Measurements from ENCODE around the gene KDM7A.

The KDM7A gene

DNA sequence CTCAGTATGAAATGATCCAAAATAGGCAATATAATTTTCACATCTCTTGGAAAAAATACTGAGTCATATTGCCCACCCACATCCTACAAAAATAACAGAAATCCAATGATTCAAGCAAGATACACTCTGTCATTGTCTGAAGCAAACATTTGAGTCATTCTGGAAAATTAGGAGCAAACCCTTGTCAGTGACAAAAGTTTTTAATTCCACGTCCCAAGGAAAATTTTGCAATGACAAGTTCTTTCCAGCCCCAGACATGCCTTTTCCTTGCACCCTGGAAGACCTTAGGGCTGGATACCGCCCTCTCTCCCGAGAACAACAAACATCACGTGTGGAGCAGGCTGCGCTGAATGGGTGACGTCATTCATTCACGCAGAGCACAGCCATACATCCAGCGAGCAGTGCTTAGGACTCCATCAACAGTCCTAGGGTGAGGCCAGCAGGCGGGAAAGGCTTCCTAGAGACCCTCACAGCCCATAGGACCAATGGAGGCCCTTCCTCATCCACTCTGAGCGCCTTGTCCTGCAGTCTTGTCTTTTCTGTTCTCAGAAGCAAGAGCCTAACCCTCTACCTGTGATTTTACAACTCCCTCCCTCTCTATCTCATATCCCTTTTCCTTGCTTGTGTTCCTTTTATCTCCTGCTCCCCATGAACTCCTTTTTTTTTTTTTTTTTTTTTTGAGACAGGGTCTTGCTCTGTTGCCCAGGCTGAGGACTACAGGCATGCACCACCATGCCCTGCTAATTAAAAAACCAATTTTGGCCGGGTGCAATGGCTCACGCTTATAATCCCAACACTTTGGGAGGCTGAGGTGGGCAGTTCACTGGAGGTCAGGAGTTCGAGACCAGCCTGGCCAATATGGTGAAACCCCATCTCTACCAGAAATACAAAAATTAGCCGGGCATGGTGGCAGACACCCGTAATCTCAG is 23.5 kb upstream of the KDM7A start:
- no peak for DNase-seq (ENCODE audit: extremely low spot score)
- no peak for TF ChIP-seq CTCF (IDR thresholded peaks at IDR 0.05; ENCODE audit: control extremely low read depth, extremely low read depth, low read depth, missing control alignments)
- POLR2A ChIA-PET, result no interaction called here
- CTCF ChIA-PET, result interaction anchor here (1.6 kb wide), 1 partner anchor 23 kb away, joined by 3 read pairs; the partner anchor contains the start of gene KDM7A

GRCh38 chr7:140197938-140198337 is 21.2 kb upstream of the KDM7A start:
- ChIA-PET POLR2A (no interaction called here), CTCF (interaction anchor here (1.6 to 2.2 kb wide), 3 partner anchors 9 to 21 kb away, joined by 4 to 7 read pairs (median 6); partner anchors contain the start of gene KDM7A)
- no peak for DNase-seq (ENCODE audit: extremely low spot score)
- TF ChIP-seq CTCF (IDR thresholded peaks at IDR 0.05; ENCODE audit: control extremely low read depth, extremely low read depth, low read depth, missing control alignments), result no peak

DNA sequence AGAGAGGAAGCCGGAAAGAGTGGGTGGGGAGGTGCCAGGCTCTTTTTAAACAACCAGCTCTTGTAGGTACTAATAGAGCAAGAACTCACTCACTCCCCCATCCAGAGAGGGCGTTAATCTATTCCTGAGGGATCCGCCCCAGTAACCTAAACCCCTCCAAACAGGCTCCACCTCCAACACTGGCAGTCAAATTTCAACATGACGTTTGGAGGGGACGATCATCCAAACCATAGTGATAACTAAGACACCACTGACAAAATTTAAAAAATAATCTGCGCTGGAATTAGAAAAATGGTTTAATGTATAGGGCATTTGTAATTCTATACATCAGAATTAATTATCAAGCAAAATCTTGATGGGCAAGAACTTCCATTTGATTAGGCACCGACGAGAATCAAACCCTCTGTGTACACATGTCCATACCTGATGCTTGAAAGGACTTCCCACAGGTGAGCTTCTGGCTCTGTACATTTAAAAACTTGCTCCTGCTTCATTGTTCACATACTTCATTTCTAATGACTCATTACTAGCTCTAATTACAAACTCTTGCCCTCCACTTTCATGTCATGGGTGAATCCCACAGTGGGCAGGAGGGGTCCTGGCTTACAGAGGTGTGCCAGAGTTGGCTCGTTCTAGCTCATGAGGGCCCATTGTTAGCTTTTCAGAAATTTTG is 20.6 kb upstream of the KDM7A start:
- DNase-seq (ENCODE audit: extremely low spot score), result no peak
- ChIA-PET POLR2A (no interaction called here), CTCF (interaction anchor here (1.6 to 2.2 kb wide), 3 partner anchors 9 to 20 kb away, joined by 4 to 7 read pairs (median 6); partner anchors contain the start of gene KDM7A)
- TF ChIP-seq CTCF (IDR thresholded peaks at IDR 0.05; ENCODE audit: control extremely low read depth, extremely low read depth, low read depth, missing control alignments), result no peak

DNA sequence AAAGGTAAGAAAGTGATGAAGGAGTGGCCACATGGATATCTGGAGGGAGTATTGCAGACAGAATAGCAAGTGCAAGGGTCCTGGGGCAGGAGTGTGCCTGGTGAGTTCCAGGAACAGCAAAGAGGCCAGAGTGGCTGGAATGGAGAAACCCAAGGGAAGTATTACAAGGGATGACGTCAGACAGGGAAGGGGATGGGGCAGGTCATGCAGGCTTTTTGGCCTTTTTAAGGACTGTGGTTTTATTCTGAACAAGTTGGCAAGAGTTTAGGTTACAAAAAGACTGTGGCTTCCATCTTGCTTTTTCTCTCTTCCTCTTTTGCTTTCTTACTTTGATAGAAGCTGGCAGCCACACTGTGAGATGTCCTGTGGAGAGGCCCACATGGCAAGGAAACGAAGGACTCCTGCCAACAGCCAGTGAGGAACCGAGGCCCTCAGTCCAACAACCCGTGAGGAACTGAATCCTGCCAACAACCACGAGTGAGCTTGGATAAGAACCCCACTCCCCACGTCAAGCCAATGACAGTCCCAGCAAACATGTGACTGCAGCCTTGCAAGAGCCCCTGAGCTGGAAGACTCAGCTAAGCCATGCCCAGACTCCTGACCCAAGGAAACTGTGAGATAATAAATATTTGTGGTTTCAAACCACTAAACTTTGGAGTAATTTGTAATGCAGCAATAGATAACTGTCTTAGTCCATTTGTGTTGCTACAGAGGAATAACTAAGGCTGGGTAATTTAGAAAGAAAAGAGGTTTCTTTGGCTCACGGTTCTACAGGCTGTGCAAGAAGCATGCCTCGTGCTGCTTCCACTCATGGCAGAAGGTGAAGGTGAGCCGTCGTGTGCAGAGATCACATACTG is 19.8 kb upstream of the KDM7A start:
- ChIA-PET CTCF (interaction anchor here (1.6 to 2.2 kb wide), 3 partner anchors 10 to 20 kb away, joined by 4 to 7 read pairs (median 6); partner anchors contain the start of gene KDM7A), POLR2A (no interaction called here)
- TF ChIP-seq CTCF (IDR thresholded peaks at IDR 0.05; ENCODE audit: control extremely low read depth, extremely low read depth, low read depth, missing control alignments), result no peak
- DNase-seq (ENCODE audit: extremely low spot score), result no peak

- ChIA-PET POLR2A (no interaction called here), CTCF (no interaction called here)
- DNase-seq (ENCODE audit: extremely low spot score), result no peak
- TF ChIP-seq CTCF (IDR thresholded peaks at IDR 0.05; ENCODE audit: control extremely low read depth, extremely low read depth, low read depth, missing control alignments), result no peak
Observed at GRCh38 chr7:140195859-140196258, 19.1 kb upstream of the KDM7A start.

GRCh38 chr7:140192620-140193019 is 15.8 kb upstream of the KDM7A start:
- CTCF ChIA-PET, result interaction anchor here (0.9 to 1.2 kb wide), 4 partner anchors 9 to 30 kb away, joined by 3 to 4 read pairs (median 3); no protein-coding TSS in a partner anchor

More at GRCh38 chr7:140192620-140193019, 15.8 kb upstream of the KDM7A start:
- POLR2A ChIA-PET, result no interaction called here
- no peak for TF ChIP-seq CTCF (IDR thresholded peaks at IDR 0.05; ENCODE audit: control extremely low read depth, extremely low read depth, low read depth, missing control alignments)
- DNase-seq (ENCODE audit: extremely low spot score), result no peak

Data from GM10248 (cell line).